ENCODE data around the gene TRPV5.

Gene TRPV5

GRCh38 chr7:142884286-142884640 is 49.3 kb downstream of the TRPV5 start:
- no peak for DNase-seq

GRCh38 chr7:142883571-142884285 is 49.8 kb downstream of the TRPV5 start:
- DNase-seq, result no peak

GRCh38 chr7:142883145-142883544 is 50.4 kb downstream of the TRPV5 start:
- DNase-seq, result no peak

- no peak for DNase-seq
Measured at GRCh38 chr7:142882338-142882678, 51.2 kb downstream of the TRPV5 start.

- no peak for DNase-seq
Measured at GRCh38 chr7:142881586-142882337, 51.8 kb downstream of the TRPV5 start.

- peak; percentile 69 for DNase-seq
Measured at GRCh38 chr7:142880876-142881505, 52.6 kb downstream of the TRPV5 start.

- no peak for DNase-seq
Measured at GRCh38 chr7:142879060-142879459, 54.5 kb downstream of the TRPV5 start.

GRCh38 chr7:142878315-142878714 is 55.2 kb downstream of the TRPV5 start:
- no peak for DNase-seq

- no peak for DNase-seq
Measured at GRCh38 chr7:142876991-142877910, 56.3 kb downstream of the TRPV5 start.

- no peak for DNase-seq
Measured at GRCh38 chr7:142876236-142876960, 57.1 kb downstream of the TRPV5 start.

- no peak for DNase-seq
Measured at GRCh38 chr7:142875456-142875855, 58.1 kb downstream of the TRPV5 start.

GRCh38 chr7:142874837-142875236 is 58.7 kb downstream of the TRPV5 start:
- DNase-seq, result no peak

- no peak for DNase-seq
Measured at GRCh38 chr7:142874409-142874808, 59.1 kb downstream of the TRPV5 start.

- no peak for DNase-seq
Measured at GRCh38 chr7:142873871-142874270, 59.7 kb downstream of the TRPV5 start.

- peak; percentile 65 for DNase-seq
Measured at GRCh38 chr7:142873281-142873784, 60.2 kb downstream of the TRPV5 start.

GRCh38 chr7:142872106-142872675 is 61.4 kb downstream of the TRPV5 start:
- DNase-seq, result no peak

GRCh38 chr7:142871260-142872105 is 62.1 kb downstream of the TRPV5 start:
- DNase-seq, result no peak

GRCh38 chr7:142870566-142871259 is 62.8 kb downstream of the TRPV5 start:
- no peak for DNase-seq

GRCh38 chr7:142870147-142870559 is 63.4 kb downstream of the TRPV5 start:
- no peak for DNase-seq

- no peak for DNase-seq
Measured at GRCh38 chr7:142869434-142869833, 64.1 kb downstream of the TRPV5 start.
